ENCODE results near the gene CORO6.

DNA sequence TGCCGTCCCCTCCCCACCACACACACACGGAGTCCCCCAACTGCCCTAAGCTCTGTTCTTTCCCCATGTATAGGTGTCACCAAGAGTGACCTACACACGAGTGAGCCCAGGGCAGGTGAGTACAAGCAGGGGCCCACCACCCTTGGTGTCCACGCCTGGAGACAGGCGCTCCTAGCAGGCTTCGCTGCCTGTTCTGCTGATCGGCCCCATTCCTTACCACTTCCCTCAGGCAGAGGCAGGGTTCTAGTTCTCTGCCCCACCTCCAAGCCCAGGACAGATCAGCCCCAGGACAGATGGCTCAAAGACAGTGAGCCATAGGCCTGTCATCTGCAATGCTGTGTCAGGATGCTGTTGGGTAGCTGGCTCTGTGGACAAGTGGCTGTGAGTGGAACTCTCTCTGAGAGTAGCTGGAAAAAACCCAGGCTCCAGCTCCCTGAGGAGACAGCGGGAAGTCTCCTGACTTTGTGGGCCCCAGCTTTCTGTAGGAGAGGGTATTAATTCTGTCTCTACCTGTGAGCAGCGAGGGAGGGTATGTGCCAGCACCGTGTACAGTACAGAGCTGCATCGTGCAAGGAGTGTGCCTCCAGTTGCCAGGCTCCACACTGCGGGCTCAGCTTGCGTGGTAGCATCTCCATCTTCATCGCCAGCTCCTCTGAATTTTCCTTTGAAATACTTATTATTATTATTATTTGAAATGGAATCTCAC lies 53.3 kb downstream of the CORO6 start:
- TF ChIP-seq, protein P1, sequence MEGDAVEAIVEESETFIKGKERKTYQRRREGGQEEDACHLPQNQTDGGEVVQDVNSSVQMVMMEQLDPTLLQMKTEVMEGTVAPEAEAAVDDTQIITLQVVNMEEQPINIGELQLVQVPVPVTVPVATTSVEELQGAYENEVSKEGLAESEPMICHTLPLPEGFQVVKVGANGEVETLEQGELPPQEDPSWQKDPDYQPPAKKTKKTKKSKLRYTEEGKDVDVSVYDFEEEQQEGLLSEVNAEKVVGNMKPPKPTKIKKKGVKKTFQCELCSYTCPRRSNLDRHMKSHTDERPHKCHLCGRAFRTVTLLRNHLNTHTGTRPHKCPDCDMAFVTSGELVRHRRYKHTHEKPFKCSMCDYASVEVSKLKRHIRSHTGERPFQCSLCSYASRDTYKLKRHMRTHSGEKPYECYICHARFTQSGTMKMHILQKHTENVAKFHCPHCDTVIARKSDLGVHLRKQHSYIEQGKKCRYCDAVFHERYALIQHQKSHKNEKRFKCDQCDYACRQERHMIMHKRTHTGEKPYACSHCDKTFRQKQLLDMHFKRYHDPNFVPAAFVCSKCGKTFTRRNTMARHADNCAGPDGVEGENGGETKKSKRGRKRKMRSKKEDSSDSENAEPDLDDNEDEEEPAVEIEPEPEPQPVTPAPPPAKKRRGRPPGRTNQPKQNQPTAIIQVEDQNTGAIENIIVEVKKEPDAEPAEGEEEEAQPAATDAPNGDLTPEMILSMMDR (IDR thresholded peaks at IDR 0.05) = no peak
- no peak for TF ChIP-seq POLR2A (IDR thresholded peaks at IDR 0.05)
